ENCODE data around the gene KLHL36.

DNA sequence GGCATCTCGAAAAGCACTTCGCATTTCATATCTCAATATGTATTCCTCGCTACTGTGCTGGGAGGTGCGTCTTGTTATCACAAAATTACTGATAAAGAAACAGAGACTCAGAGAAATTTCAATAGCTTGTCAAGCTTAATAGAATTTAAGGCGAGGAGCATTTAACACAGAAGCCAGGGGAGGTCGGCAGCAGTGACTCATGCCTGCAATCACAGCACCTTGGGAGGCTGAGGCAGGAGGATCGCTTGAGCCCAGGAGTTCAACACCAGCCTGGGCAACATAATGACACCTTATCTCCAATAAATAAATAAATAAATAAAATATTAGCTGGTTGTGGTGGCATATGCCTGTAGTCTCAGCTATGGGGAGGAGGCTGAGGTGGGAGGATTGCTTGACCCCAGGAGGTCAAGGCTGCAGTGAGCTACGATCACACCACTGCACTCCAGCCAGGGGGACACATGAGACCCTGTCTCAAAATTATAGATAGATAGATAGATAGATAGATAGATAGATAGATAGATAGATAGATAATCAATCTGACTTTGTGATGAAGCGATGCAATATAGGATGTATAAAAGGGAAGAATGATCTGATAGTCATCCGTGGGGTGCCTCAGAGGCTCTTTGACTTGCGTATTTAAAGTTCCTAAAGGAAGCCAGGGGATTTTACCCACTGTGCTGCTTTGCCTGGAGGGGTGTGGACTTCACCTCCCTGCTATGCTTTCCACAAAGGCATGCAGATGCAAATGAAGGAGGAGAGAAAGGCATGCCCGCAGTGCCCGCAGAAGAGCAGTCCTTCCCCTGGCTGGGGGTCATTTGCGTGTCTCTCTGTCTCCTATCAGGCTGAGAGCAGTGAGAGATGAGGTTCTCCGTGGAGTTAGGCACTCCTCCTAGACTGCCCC lies 35.6 kb downstream of the KLHL36 start:
- TF ChIP-seq CTCF (IDR thresholded peaks at IDR 0.05) (no peak), POLR2A (IDR thresholded peaks at IDR 0.05) (no peak), EP300 (IDR thresholded peaks at IDR 0.05) (no peak)
